Omental fat pad (tissue), 4 donors: ENCODE results near the gene SYPL2. TPM values are rescaled to one million over a fixed set of nuclear protein-coding genes. Genes with fewer than 3 reads are reported as not detected.

Source experiments
- ATAC-seq: fragments of 150-250 bp; one replicate; pipeline ENCODE4 v1.9.1; 2016; ENCODE audit warnings: mild to moderate bottlenecking, moderate library complexity; ENCODE audit not compliant: low FRiP score
- DNase-seq: peaks from one replicate; pipeline ENCODE4 v3.0.0-alpha.2; 2019; ENCODE audit warnings: low spot score
- CTCF ChIP-seq, 3 donors: fragments of 450-650 bp; IDR thresholded peaks; one replicate each; pipeline ENCODE4 v1.5.1; 2016 to 2017; ENCODE audit warnings: antibody characterized with exemption in 3 of 3, mild to moderate bottlenecking in 3 of 3, moderate library complexity in 2 of 3
- total RNA-seq, 4 donors: library from RNA; depleted of rRNA; stranded (reverse); fragments of >200 nt; gene quantifications; one replicate each; pipeline ENCODE4 v1.1.0, GENCODE V29; 2016

SYPL2 gene
- total RNA-seq, 4 donors from 2014 or later, result 1.7 to 3.7 (median 2.2) TPM

GRCh38 chr1:109483672-109484518, 17.5 kb downstream of the SYPL2 start, which contains the start of gene ATXN7L2:
ATXN7L2 (plus strand) TSS chr1:109483905; CDS start chr1:109483954, 49 bp downstream.
- no peak for TF ChIP-seq CTCF (IDR thresholded peaks at IDR 0.05)
- ATAC-seq, result peak; percentile 92
- no peak for DNase-seq

- no peak for TF ChIP-seq CTCF (IDR thresholded peaks at IDR 0.05)
- DNase-seq (no peak), ATAC-seq (no peak)
Measured at GRCh38 chr1:109484519-109484975, 18.2 kb downstream of the SYPL2 start.

GRCh38 chr1:109485001-109485400, 18.7 kb downstream of the SYPL2 start:
- no peak for DNase-seq
- no peak for TF ChIP-seq CTCF (IDR thresholded peaks at IDR 0.05)
- no peak for ATAC-seq

- DNase-seq (no peak), ATAC-seq (no peak)
- TF ChIP-seq CTCF (IDR thresholded peaks at IDR 0.05), result no peak
Measured at GRCh38 chr1:109487261-109487660, 20.9 kb downstream of the SYPL2 start.

- no peak for TF ChIP-seq CTCF (IDR thresholded peaks at IDR 0.05)
- ATAC-seq (no peak), DNase-seq (no peak)
Measured at GRCh38 chr1:109488201-109488600, 21.9 kb downstream of the SYPL2 start.

GRCh38 chr1:109488696-109489095, 22.4 kb downstream of the SYPL2 start:
- no peak for DNase-seq
- TF ChIP-seq CTCF (IDR thresholded peaks at IDR 0.05), result no peak
- no peak for ATAC-seq
